GM18505 (cell line): ENCODE measurements around the gene HSF2BP.
"Not testable (repeated sequence)": the region's sequence is repeated elsewhere in the genome, so short reads cannot be mapped to it uniquely, and the experiment has no call there.

Experiments used
- ATAC-seq: cut with Tn5 transposase; IDR thresholded peaks from one replicate; pipeline ENCODE4 v1.9.1; 2021; ENCODE audit not compliant: unreplicated experiment
- POLR2A ChIP-seq: IDR thresholded peaks from 4 replicates; pipeline ENCODE4 v1.6.1; 2011; ENCODE audit warnings: borderline replicate concordance; ENCODE audit not compliant: insufficient read depth, insufficient read length; ENCODE audit errors: extremely low read depth

Gene HSF2BP

DNA sequence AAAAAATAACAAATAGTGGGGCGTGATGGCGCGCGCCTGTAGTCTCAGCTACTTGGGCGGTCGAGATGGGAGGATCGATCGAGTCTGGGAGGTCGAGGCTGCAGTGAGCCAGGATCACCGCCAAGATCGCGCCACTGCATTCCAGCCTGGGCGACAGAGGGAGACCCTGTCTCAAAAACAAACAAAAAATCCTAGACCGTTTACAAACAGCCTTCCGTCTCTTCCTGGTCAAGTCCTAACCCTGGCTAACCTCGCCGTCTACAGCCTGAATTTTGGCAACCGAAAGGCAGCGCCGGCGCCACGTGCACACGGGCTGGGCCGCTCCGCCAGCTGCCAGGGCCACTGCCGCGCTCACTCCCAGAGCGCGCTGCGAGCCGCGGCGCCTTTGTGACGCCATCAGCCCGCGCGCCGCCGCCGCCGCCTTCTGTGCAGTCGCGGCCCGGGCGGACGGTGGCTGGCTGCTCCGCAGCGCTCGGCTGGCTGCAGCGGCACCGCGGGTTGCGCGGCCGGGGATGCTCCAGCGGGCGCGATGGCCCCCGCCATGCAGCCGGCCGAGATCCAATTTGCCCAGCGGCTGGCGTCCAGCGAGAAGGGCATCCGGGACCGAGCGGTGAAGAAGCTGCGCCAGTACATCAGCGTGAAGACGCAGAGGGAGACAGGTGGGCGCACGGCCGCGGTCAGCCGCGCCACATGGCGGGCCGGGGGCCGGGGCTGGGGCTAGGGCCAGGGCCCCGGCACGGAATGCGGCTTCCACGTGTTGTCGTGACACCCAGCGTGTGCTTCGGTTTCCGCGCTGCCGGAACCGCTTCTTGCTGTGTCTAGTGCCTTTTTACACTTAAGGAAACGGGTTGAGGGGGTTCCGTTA, at the start of gene HSF2BP, which contains the start of gene RRP1B:
Gene HSF2BP (minus strand): TSS at position 353 of the 865 bp plus-strand sequence. CDS start 1,392 bp downstream, outside the sequence.
Gene RRP1B (plus strand): TSS at position 425 of the 865 bp plus-strand sequence. CDS start 105 bp downstream, at position 530.
- peak; percentile 75 for ATAC-seq
- peak; percentile 84 for TF ChIP-seq POLR2A

DNA sequence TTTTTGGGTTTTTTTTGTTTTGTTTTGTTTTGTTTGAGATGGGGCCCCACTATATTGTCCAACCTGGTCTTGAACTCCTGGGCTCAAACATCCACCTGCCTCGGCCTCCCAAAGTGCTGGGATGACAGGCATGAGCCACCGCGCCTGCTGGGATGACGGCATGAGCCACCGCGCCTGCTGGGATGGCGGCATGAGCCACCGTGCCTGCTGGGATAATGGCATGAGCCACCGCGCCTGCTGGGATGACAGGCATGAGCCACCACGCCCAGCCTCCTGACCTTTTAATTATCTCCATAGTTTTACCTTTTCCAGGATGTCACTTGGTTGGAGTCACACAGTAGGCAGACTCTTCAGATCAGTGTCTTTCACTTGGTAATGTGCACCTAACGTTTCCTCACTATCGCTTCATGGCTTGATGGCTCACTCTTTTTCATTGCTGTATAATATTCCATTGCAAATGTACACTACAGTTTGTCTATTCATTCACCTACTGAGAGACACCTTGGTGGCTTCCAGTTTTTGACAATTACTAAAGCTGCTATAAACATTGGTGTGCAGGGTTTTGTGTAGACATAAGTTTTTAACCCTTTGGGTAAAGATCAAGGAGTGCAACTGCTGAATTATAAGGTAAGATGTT, 49.6 kb upstream of the HSF2BP start:
- ATAC-seq, result no peak
- no peak for TF ChIP-seq POLR2A

DNA sequence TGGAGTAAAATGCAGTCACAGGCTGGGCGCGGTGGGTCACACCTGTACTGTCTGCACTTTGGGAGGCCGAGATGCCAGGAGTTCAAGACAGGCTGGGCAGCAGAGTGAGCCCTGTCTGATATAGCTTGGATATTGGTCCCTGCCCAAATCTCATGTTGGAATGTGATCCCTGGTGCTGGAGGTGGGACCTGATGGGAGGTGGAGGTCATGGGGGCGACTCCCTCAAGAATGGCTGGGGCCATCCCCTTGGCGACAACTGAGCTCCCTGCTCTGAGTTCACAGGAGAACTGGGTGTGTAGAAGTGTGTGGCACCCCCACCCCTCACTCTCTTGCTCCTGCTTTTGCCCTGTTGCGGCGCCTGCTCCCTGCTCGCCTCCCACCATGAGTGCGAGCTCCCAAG, 48.2 kb upstream of the HSF2BP start:
- TF ChIP-seq POLR2A, result no peak
- ATAC-seq, result no peak

DNA sequence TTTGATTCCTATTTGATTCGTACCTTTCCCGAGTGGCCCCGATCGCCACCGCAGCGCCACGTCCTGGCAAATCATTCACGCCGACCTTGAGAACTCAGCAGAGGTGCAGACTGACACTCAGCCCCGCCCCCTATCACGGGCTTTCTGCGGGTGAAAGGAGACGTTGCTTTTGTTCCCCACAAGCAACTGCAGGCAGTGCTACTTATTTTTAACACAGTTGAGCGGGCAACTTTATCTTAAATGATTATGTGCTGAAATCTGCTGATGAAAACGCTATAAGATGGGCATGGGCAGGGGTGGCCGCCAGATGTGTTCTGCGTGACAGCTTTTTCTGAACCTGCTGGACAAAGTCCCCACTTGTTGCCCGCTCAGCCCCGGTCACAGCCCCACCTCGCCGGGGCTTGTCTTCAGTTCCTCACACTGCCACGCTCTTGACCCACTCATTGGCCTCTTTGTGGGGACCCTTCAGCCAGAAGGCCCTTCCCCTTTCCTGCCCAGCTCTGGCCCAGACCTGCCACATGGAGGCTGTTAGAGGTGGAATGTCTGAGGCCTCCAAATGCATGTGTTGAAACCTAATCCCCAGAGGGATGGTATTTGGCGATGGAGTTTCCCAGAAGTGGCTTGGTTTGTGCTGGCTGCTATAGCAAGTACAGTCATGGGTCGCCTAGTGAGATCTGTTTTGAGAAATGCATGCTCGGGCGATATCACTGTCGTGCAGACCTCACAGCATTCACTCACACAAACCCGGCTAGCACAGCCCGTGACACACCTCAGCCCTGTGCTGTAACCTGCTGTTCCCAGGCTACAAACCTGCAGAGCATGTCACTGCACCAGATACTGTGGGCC, 44.0 kb upstream of the HSF2BP start:
- ATAC-seq, result no peak

DNA sequence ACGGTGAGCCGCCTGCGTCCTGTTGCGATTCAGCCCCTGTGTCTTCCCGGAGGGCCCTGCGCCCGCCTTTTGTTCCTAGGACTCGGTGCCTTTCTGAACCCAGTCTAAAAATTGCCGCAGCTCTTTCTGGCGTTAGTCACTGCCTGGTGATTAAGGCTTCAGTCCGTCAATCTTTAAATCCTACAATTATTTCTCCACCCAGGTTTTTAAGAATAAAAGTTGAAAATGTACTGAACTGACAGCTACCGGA, 43.4 kb upstream of the HSF2BP start:
- no peak for TF ChIP-seq POLR2A
- ATAC-seq, result no peak

More for the DNA sequence above, 44.0 kb upstream of the HSF2BP start:
- no peak for TF ChIP-seq POLR2A

DNA sequence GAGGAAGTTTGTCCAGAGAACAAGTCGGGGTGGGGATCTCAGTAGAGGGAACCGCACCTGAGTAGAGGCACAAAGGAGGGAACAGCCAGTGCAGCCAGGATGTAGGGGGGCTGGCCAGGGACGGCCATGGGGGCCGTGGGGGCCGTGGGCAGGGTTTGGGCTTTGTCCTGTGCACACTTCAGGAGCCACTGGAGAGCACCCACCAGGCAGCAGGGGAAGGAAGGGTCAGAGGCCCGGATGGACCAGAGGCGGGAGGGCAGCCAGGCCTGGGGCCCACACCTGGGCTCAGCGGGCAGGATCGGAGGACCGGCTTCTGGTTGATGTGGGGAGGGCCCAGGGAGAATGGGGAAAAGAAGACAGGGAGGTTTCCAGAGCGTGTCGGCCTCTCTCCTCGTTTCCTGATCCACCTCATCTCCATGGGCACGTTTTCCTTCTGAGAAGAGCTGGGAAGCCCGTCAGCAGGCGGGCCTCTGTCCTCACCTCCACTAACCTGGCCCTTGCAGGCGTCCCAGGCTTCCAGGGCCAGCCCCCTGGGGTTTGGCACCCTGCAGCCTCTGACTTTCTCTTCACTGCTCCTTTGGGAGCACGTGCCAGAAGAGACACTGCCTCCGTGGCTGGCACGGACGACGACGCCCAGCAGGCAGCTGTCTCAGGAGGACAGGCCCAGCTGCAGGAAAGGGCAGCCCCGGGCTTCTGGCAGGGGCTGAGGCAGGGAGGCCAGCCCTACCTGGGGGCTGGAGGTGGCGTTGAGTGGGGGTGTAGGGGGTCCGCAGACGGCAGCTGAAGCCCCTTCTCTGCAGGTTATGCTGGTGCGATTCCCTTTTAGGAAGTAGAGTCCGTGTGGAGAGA, 42.9 kb upstream of the HSF2BP start:
- ATAC-seq, result no peak
- TF ChIP-seq POLR2A, result no peak

DNA sequence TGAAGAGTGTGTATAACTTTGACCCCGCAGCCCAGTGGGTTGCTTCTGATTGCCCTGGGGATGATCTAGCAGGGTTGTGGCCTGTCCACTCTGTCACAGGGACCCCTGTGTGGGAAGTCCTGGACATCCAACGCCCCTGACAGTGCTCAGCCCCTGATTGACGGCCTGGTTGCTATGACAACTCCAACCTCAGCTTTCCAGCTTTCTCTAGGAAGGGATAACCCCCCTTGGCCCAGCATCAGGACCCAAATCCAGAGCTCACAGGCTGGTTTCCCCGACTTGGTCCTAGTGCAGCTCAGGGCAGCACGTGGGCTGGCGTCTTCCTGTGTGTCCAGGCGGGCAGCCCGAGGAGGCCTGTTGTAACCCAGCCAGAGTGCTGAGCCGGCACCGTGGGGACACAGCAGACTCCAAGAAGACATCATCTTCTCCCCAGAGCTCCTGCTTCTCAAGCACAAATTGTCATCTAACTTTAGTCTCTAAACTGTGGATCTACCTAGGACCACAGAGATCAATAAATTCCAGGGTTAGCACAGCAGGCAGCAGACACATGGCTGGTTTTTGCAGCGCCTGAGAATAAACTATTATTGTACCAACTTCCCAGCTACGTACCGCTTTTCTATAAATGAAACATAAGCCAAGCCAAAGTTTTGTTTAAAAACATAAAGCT, 40.8 kb upstream of the HSF2BP start:
- TF ChIP-seq POLR2A, result no peak
- no peak for ATAC-seq

DNA sequence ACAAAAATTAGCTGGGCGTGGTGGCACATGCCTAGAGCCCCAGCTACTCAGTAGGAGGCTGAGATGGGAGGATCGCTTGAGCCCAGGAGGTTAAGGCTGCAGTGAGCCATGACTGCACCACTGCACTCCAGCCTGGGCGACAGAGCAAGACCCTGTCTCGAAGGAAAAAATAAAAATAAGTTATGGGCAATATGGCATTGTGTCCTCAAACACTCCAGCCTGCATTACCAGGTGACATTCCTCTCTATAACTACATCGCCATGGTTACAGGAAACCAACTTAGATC, 40.1 kb upstream of the HSF2BP start:
- not testable (repeated sequence) for ATAC-seq

DNA sequence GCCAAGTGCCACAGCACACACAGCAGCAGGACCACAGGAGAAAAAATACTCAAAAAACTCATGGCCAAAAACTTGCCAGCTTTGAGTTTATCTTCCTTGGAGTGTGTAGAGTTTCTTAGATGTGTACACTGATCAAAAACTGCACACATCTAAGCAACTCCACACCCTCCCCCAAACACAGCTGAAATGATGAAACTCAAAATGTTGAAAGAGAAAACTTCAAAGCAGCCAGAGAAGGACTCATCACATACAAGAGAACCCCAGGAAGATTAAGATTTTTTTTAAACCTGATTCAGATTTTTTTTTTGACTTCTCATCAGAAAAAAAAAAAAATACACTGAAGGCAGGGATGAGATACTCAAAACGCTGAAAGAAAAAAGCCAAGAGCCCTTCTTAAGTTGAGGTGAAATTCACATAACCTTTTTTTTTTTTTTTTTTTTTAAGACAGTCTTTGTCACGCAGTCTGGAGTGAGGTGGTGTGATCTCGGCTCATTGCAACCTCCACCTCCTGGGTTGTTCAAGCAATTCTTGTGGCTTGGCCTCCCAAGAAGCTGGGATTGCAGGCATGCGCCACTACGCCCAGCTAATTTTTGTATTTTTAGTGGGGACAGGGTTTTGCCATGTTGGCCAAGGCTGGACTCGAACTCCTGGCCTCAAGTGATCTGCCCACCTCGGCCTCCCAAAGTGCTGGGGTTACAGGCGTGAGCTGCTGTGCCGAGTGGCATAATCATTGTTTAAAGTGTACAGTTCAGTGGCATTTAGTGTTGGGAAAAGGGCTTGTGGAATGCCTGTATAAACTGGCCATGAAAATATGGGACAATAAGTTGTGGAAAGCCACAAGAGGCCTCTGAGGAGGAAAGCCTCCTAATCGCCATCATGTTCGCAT, 38.7 kb upstream of the HSF2BP start:
- no peak for ATAC-seq
- no peak for TF ChIP-seq POLR2A

DNA sequence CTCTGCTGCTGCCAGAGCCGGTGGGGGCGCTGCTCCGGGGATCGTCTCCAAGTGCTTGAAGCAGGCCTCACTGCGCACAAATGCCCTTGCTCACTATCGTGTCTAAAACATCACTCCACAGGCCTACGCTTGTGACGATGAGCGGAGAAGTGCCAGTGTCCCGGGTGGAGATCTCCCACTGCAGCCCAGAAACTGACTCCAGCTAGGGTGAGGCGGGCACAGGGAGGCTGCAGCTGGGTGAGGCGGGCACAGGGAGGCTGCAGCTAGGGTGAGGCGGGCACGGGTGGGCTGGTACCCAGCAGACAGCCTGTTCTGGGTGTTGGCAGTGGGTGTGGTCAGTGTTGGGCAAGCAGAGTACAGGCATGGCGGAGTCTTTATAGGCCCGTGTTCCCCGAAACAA, 36.9 kb upstream of the HSF2BP start:
- no peak for ATAC-seq

DNA sequence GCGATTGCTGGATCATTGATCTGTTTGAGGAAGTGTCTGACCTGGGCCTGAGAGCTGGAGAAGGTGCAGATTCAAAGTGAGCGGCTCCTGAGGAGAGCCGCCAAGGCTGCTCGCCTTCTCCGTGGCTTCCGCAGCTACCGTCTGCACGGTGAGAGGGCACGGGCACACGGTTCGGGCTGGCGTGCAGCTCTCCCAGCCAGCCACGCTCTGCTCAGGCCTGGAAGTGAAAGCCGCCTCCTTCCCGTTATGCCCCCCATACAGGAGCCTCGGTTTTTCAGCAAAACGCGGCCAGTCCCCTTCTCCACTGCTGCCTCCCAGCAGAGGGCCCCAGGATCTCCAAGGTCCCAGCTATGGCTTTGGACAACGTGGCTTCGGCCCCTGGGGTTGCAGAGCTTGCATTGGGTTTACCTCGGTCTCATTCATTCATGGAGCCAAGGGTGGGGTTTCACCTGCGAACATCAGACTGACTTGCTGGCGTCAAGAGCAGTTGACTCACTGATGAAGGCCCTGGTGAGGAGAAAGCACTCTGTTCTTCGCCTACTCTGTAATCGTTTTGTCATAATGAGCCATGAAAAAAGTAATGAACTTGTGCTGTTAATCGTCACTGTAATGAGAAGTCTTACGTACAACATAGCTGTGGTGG, 35.3 kb upstream of the HSF2BP start:
- TF ChIP-seq POLR2A, result no peak
- ATAC-seq, result no peak

More for the DNA sequence above, 36.9 kb upstream of the HSF2BP start:
- TF ChIP-seq POLR2A, result no peak

DNA sequence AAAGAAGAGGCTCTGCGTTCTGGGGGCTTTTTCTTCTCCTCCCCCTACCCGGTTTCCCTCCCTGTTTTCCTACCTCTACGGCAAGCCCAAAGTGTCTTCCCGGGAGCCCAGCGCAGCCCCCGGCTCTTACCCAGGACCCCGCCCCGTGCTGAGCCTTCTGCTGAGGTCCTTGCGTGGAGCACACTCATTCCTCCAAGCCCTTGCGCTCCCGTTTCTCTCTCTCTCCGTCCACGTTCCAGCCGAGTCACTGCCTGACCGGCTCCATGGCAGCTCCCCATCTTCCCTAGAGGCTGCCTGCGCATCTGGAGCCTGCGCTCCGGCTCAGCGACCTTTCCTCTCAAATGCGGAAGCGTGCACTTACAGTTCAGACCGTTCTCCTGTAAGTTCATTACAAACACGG, 34.7 kb upstream of the HSF2BP start:
- no peak for ATAC-seq
- no peak for TF ChIP-seq POLR2A

DNA sequence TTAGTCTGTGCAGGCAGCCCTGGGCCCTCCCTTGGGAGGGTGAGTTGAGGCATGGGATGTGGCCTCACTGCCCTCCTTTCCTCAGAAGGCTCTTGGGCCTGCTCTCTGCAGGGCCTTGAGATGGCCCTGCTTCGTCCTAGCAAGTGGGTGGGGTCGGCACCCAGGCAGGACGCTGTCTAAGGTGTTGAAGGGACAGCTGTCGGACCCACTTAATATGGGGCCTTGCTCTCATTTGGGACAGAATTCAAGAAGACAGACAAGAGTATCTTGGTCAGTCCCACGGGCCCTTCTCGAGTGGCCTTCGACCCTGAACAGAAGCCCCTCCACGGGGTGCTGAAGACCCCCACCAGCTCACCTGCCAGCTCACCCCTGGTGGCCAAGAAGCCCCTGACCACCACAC, 33.7 kb upstream of the HSF2BP start:
- no peak for ATAC-seq
- no peak for TF ChIP-seq POLR2A
